HUES64 (cell line): ENCODE measurements around the gene PI16.

Source experiments
- H3K27ac ChIP-seq: 2 replicates; pipeline ENCODE4 v1.7.0; 2013; ENCODE audit warnings: low read depth, low read length, inconsistent platforms
- H3K27me3 ChIP-seq: 2 replicates; pipeline ENCODE4 v1.6.1; 2013; ENCODE audit warnings: mild to moderate bottlenecking, low read length; ENCODE audit not compliant: insufficient read depth
- H3K36me3 ChIP-seq: 2 replicates; pipeline ENCODE4 v1.6.1; 2013; ENCODE audit warnings: mild to moderate bottlenecking, low read length; ENCODE audit not compliant: insufficient read depth
- H3K4me1 ChIP-seq: 2 replicates; pipeline ENCODE4 v1.6.1; 2013; ENCODE audit warnings: mild to moderate bottlenecking, low read length, moderate library complexity; ENCODE audit not compliant: insufficient read depth
- H3K4me3 ChIP-seq: 2 replicates; pipeline ENCODE4 v1.5.1; 2013; ENCODE audit warnings: mild to moderate bottlenecking, low read length, moderate library complexity
- H3K9ac ChIP-seq: 2 replicates; pipeline ENCODE4 v1.6.1; 2013; ENCODE audit warnings: mild to moderate bottlenecking, low read depth, low read length
- H3K9me3 ChIP-seq: 2 replicates; pipeline ENCODE4 v1.6.1; 2013; ENCODE audit warnings: low read depth, low read length; ENCODE audit not compliant: insufficient read depth
- WGBS: fragments of 150-250, 120-280 bp; methylation state at CpG from one replicate; pipeline ENCODE4 v1.1.7; 2013; ENCODE audit warnings: missing lambda C conversion rate; 5-methylcytosine and 5-hydroxymethylcytosine counted together

PI16 gene

GRCh38 chr6:37007340-37008043 is 53.0 kb downstream of the PI16 start:
- no peaks in the 10 kb centered on the region for H3K27me3 ChIP-seq
- no peaks in the 10 kb centered on the region for H3K36me3 ChIP-seq
- WGBS, result 84% methylated on average over 12 of the region's 12 CpGs
- no peak overlapping the region for H3K27ac ChIP-seq
- H3K9me3 ChIP-seq, result no peaks in the 10 kb centered on the region
- no peak overlapping the region for H3K4me3 ChIP-seq
- no peak overlapping the region for H3K9ac ChIP-seq
- H3K4me1 ChIP-seq, result no peaks in the 10 kb centered on the region

DNA sequence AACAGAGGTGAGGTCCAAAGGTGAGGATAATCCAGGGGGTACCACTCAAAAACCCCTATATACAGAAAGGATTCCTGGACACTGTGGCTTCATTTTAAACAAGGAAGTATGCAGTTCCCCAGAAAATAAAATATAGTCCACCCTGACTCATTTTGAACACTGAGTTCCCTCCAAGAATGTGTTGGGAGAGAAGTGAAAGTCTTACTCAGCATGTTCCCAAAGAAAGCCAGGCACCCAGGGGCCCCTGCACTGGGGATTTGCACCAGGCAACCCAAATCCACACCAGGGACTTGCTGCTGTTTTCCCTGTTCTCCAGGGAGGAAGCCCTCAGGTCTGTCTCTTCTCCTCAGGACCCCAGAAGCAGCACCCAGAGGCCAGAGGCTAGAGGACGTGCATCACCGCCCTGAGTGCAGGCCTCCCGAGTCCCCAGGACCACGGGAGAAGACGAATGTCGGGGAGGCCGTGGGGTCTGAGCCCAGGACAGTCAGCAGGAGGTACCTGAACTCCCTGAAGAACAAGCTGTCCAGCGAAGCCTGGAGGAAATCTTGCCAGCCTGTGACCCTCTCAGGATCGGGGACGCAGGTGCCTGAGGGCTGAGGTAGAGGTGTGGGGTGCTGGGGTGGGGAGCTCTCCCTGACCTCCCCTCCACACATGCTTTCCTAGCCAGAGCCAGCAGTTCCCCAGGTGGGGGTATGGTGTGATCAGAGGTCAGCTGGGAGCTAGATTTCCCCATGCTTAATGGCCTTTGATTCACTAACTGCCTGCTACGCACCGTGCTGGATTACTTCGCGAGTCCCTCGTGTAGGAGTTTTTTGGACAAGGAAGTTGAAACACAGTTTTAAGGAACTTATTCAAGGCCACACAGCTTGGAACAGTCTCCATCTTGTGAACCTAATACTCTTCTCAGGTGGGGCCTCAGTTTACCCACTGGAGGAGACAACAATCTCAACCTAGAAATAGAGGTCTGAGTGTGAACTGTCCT is 54.2 kb downstream of the PI16 start:
- H3K27ac ChIP-seq, result no peak overlapping the region
- 93% methylated on average over 15 of the region's 15 CpGs for WGBS
- no peaks in the 10 kb centered on the region for H3K4me1 ChIP-seq
- no peaks in the 10 kb centered on the region for H3K9me3 ChIP-seq
- H3K27me3 ChIP-seq, result no peaks in the 10 kb centered on the region
- no peak overlapping the region for H3K9ac ChIP-seq
- no peaks in the 10 kb centered on the region for H3K36me3 ChIP-seq
- no peak overlapping the region for H3K4me3 ChIP-seq

DNA sequence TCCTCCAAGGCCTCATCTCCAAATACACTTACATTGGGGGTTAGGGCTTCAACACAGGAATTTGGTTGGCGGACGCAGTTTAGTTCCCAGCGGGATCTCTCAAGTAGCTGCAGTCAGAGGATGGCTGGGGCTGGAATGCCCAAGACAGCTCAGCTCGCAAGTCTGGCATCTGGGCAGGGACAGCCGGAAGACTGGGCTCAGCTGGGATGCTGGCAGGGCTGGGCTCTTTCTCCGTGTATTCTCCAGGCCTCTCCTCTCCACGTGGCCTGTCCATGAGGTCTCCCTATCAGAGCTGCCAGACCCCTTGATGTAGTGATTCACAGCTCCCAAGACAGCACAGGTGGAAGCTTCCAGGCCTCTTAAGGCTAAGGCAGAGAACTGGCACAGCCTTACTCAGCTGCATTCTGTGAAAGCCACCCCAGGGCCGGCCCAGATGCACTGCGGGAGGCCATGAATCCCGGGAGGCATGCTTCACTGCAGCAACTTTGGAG is 55.9 kb downstream of the PI16 start:
- Histone ChIP-seq H3K27me3 (no peaks in the 10 kb centered on the region), H3K4me3 (no peak overlapping the region), H3K4me1 (no peaks in the 10 kb centered on the region), H3K36me3 (no peaks in the 10 kb centered on the region), H3K9me3 (no peaks in the 10 kb centered on the region), H3K9ac (no peak overlapping the region), H3K27ac (no peak overlapping the region)
- WGBS, result 89% methylated on average over 10 of the region's 10 CpGs

DNA sequence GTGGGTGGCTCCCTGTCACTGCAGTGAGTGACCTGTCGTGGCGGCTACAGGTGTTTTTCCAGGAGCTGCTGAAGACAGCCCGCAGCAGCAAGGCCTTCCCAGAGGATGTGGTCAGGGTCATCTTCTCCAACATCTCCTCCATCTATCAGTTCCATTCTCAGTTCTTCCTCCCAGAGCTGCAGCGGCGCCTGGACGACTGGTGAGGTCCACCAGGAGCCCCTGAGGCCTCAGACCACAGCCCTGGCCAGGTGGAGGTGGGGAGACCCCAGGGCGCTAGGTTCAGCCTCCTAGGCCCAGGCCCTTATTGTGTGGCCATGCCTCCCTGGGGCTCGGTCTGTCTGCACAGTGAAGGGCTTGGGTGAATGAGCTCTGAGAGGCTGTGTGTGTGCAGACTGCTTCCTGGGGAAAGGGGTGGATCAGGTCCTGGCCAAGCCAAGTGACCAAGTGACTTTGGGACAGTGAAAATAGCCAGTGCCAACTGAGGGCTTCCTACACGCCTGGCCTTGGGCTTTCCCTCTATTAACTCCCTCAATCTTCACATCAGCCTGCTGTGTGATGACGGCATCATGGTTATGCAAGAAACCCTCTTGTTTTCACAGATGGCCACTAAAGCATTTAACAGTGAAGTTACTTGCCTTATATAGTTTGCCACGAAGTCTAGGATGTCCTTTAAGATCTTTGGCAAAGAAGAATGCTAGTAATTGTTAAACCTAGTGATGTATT is 57.3 kb downstream of the PI16 start:
- no peaks in the 10 kb centered on the region for H3K36me3 ChIP-seq
- no peaks in the 10 kb centered on the region for H3K27me3 ChIP-seq
- 91% methylated on average over 11 of the region's 11 CpGs for WGBS
- H3K9ac ChIP-seq, result no peak overlapping the region
- H3K27ac ChIP-seq, result no peak overlapping the region
- no peak overlapping the region for H3K4me3 ChIP-seq
- H3K4me1 ChIP-seq, result no peaks in the 10 kb centered on the region
- H3K9me3 ChIP-seq, result no peaks in the 10 kb centered on the region

DNA sequence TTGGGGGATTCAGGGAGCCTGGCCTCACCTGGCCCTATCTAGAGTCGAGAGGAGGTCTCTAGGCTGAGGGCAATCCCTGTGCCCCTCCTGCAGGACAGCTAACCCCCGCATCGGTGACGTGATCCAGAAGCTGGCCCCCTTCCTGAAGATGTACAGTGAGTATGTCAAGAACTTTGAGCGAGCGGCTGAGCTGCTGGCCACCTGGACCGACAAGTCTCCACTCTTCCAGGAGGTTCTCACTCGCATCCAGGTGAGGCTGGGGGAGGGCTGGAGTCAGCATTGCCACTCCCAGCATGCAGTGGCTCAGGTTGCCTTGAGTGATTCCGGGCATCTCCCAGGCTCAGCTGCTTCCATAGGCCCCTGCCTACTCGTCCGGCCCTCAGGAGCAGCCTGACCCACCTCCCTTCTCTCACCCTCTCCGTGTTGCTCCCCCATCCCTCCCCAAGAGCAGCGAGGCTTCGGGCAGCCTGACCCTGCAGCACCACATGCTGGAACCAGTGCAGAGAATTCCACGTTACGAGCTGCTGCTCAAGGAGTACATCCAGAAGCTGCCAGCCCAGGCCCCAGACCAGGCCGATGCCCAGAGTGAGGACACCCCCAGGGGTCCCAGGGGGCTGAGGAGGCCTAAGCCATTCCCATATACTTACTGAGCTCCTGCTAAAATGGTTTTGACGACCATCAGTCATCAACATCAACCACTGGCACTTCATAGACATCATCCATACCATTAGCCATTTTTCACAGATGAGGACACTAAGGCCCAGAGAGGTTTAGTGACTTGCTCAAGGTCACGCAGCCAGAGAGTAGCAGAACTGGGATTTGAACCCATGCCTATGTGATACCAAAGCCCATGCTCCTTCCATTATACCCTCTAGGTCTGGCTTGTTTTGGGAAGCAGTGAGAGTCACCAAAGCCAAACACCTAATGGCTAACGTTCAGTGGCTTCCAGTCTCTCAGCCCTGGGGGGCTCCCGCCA is 59.3 kb downstream of the PI16 start:
- WGBS, result 88% methylated on average over 21 of the region's 21 CpGs

More for the DNA sequence above, 59.3 kb downstream of the PI16 start:
- Histone ChIP-seq H3K4me1 (no peaks in the 10 kb centered on the region), H3K36me3 (no peaks in the 10 kb centered on the region), H3K27ac (no peak overlapping the region), H3K4me3 (no peak overlapping the region), H3K9me3 (no peaks in the 10 kb centered on the region), H3K9ac (no peak overlapping the region), H3K27me3 (no peaks in the 10 kb centered on the region)
